ENCODE measurements around the gene NSUN4.

- no peak for TF ChIP-seq BCL3 (IDR thresholded peaks at IDR 0.05; ENCODE audit: borderline replicate concordance, insufficient read depth, low read depth, low read length, poor library complexity, severe bottlenecking)
- TF ChIP-seq MAX (IDR thresholded peaks at IDR 0.05; ENCODE audit: low read depth, low read length): no peak
- TF ChIP-seq, protein P1, sequence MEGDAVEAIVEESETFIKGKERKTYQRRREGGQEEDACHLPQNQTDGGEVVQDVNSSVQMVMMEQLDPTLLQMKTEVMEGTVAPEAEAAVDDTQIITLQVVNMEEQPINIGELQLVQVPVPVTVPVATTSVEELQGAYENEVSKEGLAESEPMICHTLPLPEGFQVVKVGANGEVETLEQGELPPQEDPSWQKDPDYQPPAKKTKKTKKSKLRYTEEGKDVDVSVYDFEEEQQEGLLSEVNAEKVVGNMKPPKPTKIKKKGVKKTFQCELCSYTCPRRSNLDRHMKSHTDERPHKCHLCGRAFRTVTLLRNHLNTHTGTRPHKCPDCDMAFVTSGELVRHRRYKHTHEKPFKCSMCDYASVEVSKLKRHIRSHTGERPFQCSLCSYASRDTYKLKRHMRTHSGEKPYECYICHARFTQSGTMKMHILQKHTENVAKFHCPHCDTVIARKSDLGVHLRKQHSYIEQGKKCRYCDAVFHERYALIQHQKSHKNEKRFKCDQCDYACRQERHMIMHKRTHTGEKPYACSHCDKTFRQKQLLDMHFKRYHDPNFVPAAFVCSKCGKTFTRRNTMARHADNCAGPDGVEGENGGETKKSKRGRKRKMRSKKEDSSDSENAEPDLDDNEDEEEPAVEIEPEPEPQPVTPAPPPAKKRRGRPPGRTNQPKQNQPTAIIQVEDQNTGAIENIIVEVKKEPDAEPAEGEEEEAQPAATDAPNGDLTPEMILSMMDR (IDR thresholded peaks at IDR 0.05 in 2 of 3, conservative IDR thresholded peaks at IDR 0.05 in 1 of 3; ENCODE audit: control insufficient read depth in 2 of 3, extremely low read depth in 1 of 3, insufficient read depth in 1 of 3, low read depth in 3 of 3, low read length in 3 of 3): peak in 1 of 3 experiments; percentile 14; a peak in 1 of 6 replicates
- no peak for TF ChIP-seq EZH2 (IDR thresholded peaks at IDR 0.05; ENCODE audit: borderline replicate concordance, control insufficient read depth, low read depth, low read length)
- no peak for TF ChIP-seq ATF7 (IDR thresholded peaks at IDR 0.05; ENCODE audit: low read depth)
- no peak for TF ChIP-seq ZNF217 (IDR thresholded peaks at IDR 0.05)
Observed at GRCh38 chr1:46303872-46304326, 36.7 kb upstream of the NSUN4 start.

Measured in GM12878 (cell line).